ENCODE measurements around the gene OLFM2. TPM values are rescaled to one million over a fixed set of nuclear protein-coding genes. Genes with fewer than 3 reads are reported as not detected.

Gene OLFM2
- total and polyA plus RNA-seq, 2 of the 4 experiments (the other 2 are of a cell fraction) = 2.7 to 5.1 TPM

DNA sequence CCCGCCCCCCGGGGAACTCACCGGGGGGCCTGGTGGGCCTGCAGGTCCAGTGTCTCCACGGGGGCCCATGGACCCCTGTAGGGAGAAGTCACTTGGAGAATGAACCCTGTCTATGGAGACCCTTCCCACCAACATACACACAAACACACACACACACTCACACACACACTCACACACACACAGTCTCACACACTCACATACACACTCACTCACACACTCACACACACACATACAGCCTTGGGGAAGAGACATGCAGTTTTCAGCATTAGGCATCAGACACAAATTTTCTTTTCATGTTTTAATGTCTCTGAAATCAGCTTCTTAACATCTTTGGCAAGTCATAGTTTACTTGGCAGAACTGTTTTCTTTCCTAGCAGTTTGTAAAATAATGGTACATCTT is 31.0 kb upstream of the OLFM2 start:
- no peak overlapping the region for H2AFZ ChIP-seq (replicated peaks; ENCODE audit: low read length, poor library complexity)
- H3K18ac ChIP-seq (ENCODE audit: low read depth, low read length) = peak overlapping the region; percentile 24; the same call in 1 of the 2 replicates
- dilution Hi-C loops (cut with HindIII; ENCODE audit: low sequenced_read_pairs, unreplicated experiment) = no loop called here
- no peak overlapping the region for H3K27ac ChIP-seq (ENCODE audit: insufficient read depth, low read length)
- POLR2A ChIA-PET (ENCODE audit: unreplicated experiment) = no interaction called here
- H2BK20ac ChIP-seq (ENCODE audit: low read depth, low read length) = 0 out of 2 replicates have a peak overlapping the region, but pooled peaks have one; percentile 21
- H3K4me2 ChIP-seq (ENCODE audit: low read depth, low read length) = no peak overlapping the region; the same call in 1 of the 2 replicates
- no peak overlapping the region for H3K4me3 ChIP-seq (ENCODE audit: insufficient read depth, low read depth, low read length)
- peak; percentile 30 for DNase-seq
- intact Hi-C loops (cut with micrococcal nuclease) = no loop called here
- in situ Hi-C loops (cut with MboI; ENCODE audit: low sequenced_read_pairs) = no loop called here
- H4K91ac ChIP-seq (ENCODE audit: insufficient read depth, low read depth, low read length) = no peak overlapping the region
- H2BK15ac ChIP-seq (ENCODE audit: low read depth, low read length) = no peak overlapping the region
- H3K79me1 ChIP-seq (ENCODE audit: low read depth in 1 of 2, low read length in 2 of 2) = no peaks in the 10 kb centered on the region
- peak overlapping the region; percentile 39 for H2BK120ac ChIP-seq (ENCODE audit: low read depth, low read length)
- CTCF ChIA-PET = no interaction called here
- peaks cover 2% of the 10 kb centered on the region; the same call in 1 of the 2 replicates for H3K4me1 ChIP-seq (ENCODE audit: control insufficient read depth, insufficient read depth, low read length)
- H3K9me3 ChIP-seq (ENCODE audit: control insufficient read depth, insufficient read depth, low read length) = no peaks in the 10 kb centered on the region
- H3K14ac ChIP-seq (replicated peaks; ENCODE audit: low read depth, low read length) = peak overlapping the region; percentile 74; the same call in 1 of the 2 replicates
- H4K20me1 ChIP-seq (ENCODE audit: insufficient read depth, low read length) = no peaks in the 10 kb centered on the region
- H3K9ac ChIP-seq (ENCODE audit: low read depth, low read length) = no peak overlapping the region
- H2AK9ac ChIP-seq (replicated peaks; ENCODE audit: low read depth, low read length, poor library complexity) = no peak overlapping the region
- no peak overlapping the region for H2BK5ac ChIP-seq (ENCODE audit: low read depth, low read length, poor library complexity, severe bottlenecking)
- 60% methylated on average over 1 of the region's 4 CpGs; no CpG with 5 or more reads in 1 of the 2 experiments for WGBS, 2 experiments (ENCODE audit: extremely low coverage in 2 of 2, insufficient read length in 1 of 2)
- H3K23ac ChIP-seq (ENCODE audit: low read depth, low read length) = peak overlapping the region; percentile 84; the same call in 1 of the 2 replicates
- no peak for ATAC-seq (ENCODE audit: low read depth)
- no peak overlapping the region for H3K56ac ChIP-seq (ENCODE audit: extremely low read depth, insufficient read depth, low read length)
- H3K4ac ChIP-seq (ENCODE audit: low read depth, low read length) = peak overlapping the region; percentile 36; the same call in 1 of the 2 replicates
- no peaks in the 10 kb centered on the region; the same call in 1 of the 2 replicates for H3K36me3 ChIP-seq (ENCODE audit: control insufficient read depth, insufficient read depth, low read length)
- H4K5ac ChIP-seq (ENCODE audit: low read depth, low read length) = no peak overlapping the region
- H2AK5ac ChIP-seq (ENCODE audit: low read depth, low read length) = peak overlapping the region; percentile 85; the same call in 1 of the 2 replicates
- TF ChIP-seq, protein P1, sequence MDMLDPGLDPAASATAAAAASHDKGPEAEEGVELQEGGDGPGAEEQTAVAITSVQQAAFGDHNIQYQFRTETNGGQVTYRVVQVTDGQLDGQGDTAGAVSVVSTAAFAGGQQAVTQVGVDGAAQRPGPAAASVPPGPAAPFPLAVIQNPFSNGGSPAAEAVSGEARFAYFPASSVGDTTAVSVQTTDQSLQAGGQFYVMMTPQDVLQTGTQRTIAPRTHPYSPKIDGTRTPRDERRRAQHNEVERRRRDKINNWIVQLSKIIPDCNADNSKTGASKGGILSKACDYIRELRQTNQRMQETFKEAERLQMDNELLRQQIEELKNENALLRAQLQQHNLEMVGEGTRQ (IDR thresholded peaks at IDR 0.05; ENCODE audit: low read depth, low read length) = no peak
- TF ChIP-seq RCOR1 (IDR thresholded peaks at IDR 0.05; ENCODE audit: insufficient replicate concordance, low read length) (no peak), RFX5 (IDR thresholded peaks at IDR 0.05; ENCODE audit: low read depth, low read length) (no peak), SMC3 (IDR thresholded peaks at IDR 0.05; ENCODE audit: low read depth, low read length) (no peak), MAZ (IDR thresholded peaks at IDR 0.05; ENCODE audit: borderline replicate concordance, low read depth, low read length) (no peak), MXI1 (IDR thresholded peaks at IDR 0.05; ENCODE audit: borderline replicate concordance, low read depth, low read length) (no peak), FOS (IDR thresholded peaks at IDR 0.05; ENCODE audit: low read depth, low read length) (no peak)
- TF ChIP-seq, protein P2, sequence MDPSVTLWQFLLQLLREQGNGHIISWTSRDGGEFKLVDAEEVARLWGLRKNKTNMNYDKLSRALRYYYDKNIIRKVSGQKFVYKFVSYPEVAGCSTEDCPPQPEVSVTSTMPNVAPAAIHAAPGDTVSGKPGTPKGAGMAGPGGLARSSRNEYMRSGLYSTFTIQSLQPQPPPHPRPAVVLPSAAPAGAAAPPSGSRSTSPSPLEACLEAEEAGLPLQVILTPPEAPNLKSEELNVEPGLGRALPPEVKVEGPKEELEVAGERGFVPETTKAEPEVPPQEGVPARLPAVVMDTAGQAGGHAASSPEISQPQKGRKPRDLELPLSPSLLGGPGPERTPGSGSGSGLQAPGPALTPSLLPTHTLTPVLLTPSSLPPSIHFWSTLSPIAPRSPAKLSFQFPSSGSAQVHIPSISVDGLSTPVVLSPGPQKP (IDR thresholded peaks at IDR 0.05; ENCODE audit: borderline replicate concordance, low read depth, low read length) = no peak
- no peaks in the 10 kb centered on the region for H3K9me1 ChIP-seq (ENCODE audit: insufficient read depth, low read length)
- no peaks in the 10 kb centered on the region; the same call in 1 of the 2 replicates for H3K27me3 ChIP-seq (ENCODE audit: control insufficient read depth, insufficient read depth, low read length)
- no peak overlapping the region for H4K8ac ChIP-seq (ENCODE audit: low read depth in 2 of 2, low read length in 2 of 2)
- BruUV-seq (replicated peaks) = no TSS peak
